ENCODE measurements around the gene SCNN1A.

Gene SCNN1A

DNA sequence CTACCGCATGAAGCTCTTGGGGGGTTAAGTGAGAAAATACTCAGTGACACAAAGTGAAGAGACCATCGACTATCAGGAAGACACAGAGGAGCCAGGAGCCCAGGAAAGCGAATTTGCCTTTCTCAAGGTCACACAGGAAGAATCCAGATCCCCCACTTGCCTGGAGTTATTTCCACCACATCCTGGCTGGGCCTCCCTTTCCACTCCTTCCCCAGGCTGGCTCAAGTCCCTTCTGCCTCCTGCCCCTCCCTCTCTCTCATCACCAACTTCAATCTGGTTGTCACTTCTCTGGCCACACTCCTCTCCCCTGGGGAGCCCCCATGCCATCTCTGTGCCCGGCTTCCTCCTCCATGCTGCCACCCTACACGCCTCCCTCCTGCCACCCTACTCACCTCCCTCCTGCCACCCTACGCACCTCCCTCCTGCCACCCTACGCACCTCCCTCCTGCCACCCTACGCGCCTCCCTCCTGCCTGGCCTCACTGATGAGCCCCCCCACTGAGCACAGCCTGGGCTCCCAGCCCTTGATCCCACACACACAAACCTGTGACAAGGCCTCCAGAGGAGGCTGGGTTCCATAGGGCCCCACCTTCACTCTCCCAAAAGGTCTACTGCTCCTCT is 6.3 kb downstream of the SCNN1A start:
- Histone ChIP-seq H3K27ac (ENCODE audit: low read depth, low read length) (no peak overlapping the region), H3K27me3 (ENCODE audit: control insufficient read depth in 5 of 5, insufficient read depth in 4 of 5, low read length in 5 of 5) (no peaks in the 10 kb centered on the region), H3K36me3 (ENCODE audit: control insufficient read depth in 5 of 5, insufficient read depth in 5 of 5, low read length in 5 of 5) (no peaks in the 10 kb centered on the region), H3K9ac (ENCODE audit: low read length in 5 of 5) (no peak overlapping the region), H3K4me1 (ENCODE audit: control insufficient read depth in 5 of 5, insufficient read depth in 5 of 5, low read length in 5 of 5) (peaks cover 0 to 31% (median 23%) of the 10 kb centered on the region in 5 donors), H3K4me3 (ENCODE audit: low read depth in 1 of 5, low read length in 5 of 5) (no peak overlapping the region), H3K9me3 (ENCODE audit: control insufficient read depth in 5 of 5, low read length in 5 of 5) (no peaks in the 10 kb centered on the region)

- no peak overlapping the region for H3K9ac ChIP-seq (ENCODE audit: low read length in 5 of 5)
- H3K36me3 ChIP-seq (ENCODE audit: control insufficient read depth in 5 of 5, insufficient read depth in 5 of 5, low read length in 5 of 5) = no peaks in the 10 kb centered on the region
- H3K9me3 ChIP-seq (ENCODE audit: control insufficient read depth in 5 of 5, low read length in 5 of 5) = no peaks in the 10 kb centered on the region
- peak overlapping the region; percentile 57 for H3K27ac ChIP-seq (ENCODE audit: low read depth, low read length)
- peaks cover 0 to 31% (median 22%) of the 10 kb centered on the region in 5 donors for H3K4me1 ChIP-seq (ENCODE audit: control insufficient read depth in 5 of 5, insufficient read depth in 5 of 5, low read length in 5 of 5)
- H3K27me3 ChIP-seq (ENCODE audit: control insufficient read depth in 5 of 5, insufficient read depth in 4 of 5, low read length in 5 of 5) = no peaks in the 10 kb centered on the region
- H3K4me3 ChIP-seq (ENCODE audit: low read depth in 1 of 5, low read length in 5 of 5) = no peak overlapping the region
These were observed 7.1 kb downstream of the SCNN1A start for GRCh38 chr12:6367969-6368892.

DNA sequence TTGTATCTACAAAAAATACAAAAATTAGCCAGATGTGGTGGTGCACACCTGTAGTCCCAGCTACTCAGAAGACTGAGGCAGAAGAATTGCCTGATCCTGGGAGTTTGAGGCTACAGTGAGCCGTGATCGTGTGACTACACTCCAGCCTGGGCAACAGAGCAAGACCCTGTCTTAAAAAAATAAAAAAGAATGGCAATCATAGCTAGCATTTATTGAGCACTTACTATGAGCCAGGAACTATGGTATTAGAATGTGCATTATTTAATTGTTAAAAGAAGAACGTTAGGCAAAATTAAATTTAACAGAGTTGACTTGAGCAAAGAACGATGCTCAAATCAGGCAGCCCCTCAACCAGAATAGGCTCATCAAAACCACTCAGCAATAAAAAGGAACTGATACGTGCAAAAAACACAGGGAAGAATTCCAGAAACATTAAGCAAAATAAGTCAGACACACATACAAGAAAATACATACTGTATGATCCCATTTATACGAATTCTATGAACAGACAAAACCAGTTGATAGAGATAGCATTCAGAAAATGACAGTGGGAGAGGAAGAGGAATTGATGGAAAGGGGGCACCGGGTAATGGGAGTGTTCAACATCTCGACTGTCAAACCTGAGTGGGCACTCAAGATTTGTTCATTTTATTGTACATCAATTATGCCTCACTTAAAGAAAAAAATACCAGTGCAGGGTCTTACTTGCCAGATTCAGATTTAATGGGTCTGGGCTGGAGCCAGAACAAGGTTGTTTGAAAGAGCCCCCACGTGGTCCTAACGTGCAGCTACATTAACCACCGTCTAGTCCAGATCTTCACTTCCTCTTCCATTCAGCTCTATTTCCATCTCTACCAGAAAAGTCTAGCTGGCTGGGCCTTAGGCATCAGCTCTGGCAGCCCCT is 8.0 kb downstream of the SCNN1A start:
- peak overlapping the region; percentile 57 for H3K27ac ChIP-seq (ENCODE audit: low read depth, low read length)
- no peaks in the 10 kb centered on the region for H3K9me3 ChIP-seq (ENCODE audit: control insufficient read depth in 5 of 5, low read length in 5 of 5)
- no peak overlapping the region for H3K4me3 ChIP-seq (ENCODE audit: low read depth in 1 of 5, low read length in 5 of 5)
- no peaks in the 10 kb centered on the region for H3K27me3 ChIP-seq (ENCODE audit: control insufficient read depth in 5 of 5, insufficient read depth in 4 of 5, low read length in 5 of 5)
- H3K9ac ChIP-seq (ENCODE audit: low read length in 5 of 5) = no peak overlapping the region
- H3K4me1 ChIP-seq (ENCODE audit: control insufficient read depth in 5 of 5, insufficient read depth in 5 of 5, low read length in 5 of 5) = peaks cover 0 to 29% (median 18%) of the 10 kb centered on the region in 5 donors
- no peaks in the 10 kb centered on the region for H3K36me3 ChIP-seq (ENCODE audit: control insufficient read depth in 5 of 5, insufficient read depth in 5 of 5, low read length in 5 of 5)

DNA sequence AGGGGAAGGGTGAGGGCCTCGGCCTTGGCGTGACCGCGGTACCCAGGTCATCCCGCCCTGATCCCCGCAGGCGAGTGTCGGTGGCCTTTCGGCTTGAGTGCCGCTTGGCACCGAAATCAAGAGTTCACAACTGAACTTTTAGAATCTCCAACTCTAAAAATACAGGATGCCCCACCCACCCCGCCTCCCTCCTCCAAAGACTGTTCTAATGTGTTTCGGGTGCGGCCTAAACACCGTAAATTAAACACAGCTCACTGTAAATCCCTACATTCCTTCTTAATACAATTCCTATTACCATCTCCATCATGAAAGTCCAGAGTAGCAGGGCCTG is 11.4 kb downstream of the SCNN1A start:
- peak overlapping the region; percentile 19 to 88 (median 78) for H3K9ac ChIP-seq (ENCODE audit: low read length in 5 of 5)

GRCh38 chr12:6363330-6364043 is 11.9 kb downstream of the SCNN1A start:
- Histone ChIP-seq H3K9me3 (ENCODE audit: control insufficient read depth in 5 of 5, low read length in 5 of 5) (no peaks in the 10 kb centered on the region), H3K36me3 (ENCODE audit: control insufficient read depth in 5 of 5, insufficient read depth in 5 of 5, low read length in 5 of 5) (no peaks in the 10 kb centered on the region), H3K4me1 (ENCODE audit: control insufficient read depth in 5 of 5, insufficient read depth in 5 of 5, low read length in 5 of 5) (peaks cover 0 to 33% (median 18%) of the 10 kb centered on the region in 5 donors), H3K9ac (ENCODE audit: low read length in 5 of 5) (peak overlapping the region; percentile 19 to 88 (median 78)), H3K27ac (ENCODE audit: low read depth, low read length) (peak overlapping the region; percentile 70), H3K27me3 (ENCODE audit: control insufficient read depth in 5 of 5, insufficient read depth in 4 of 5, low read length in 5 of 5) (no peaks in the 10 kb centered on the region), H3K4me3 (ENCODE audit: low read depth in 1 of 5, low read length in 5 of 5) (peak overlapping the region in 4 of 5 donors; percentile 61 to 84 (median 80))

More for the DNA sequence above, 11.4 kb downstream of the SCNN1A start:
- Histone ChIP-seq H3K27me3 (ENCODE audit: control insufficient read depth in 5 of 5, insufficient read depth in 4 of 5, low read length in 5 of 5) (no peaks in the 10 kb centered on the region), H3K27ac (ENCODE audit: low read depth, low read length) (peak overlapping the region; percentile 70), H3K4me3 (ENCODE audit: low read depth in 1 of 5, low read length in 5 of 5) (peak overlapping the region in 4 of 5 donors; percentile 61 to 84 (median 80)), H3K36me3 (ENCODE audit: control insufficient read depth in 5 of 5, insufficient read depth in 5 of 5, low read length in 5 of 5) (no peaks in the 10 kb centered on the region), H3K4me1 (ENCODE audit: control insufficient read depth in 5 of 5, insufficient read depth in 5 of 5, low read length in 5 of 5) (peaks cover 0 to 38% (median 18%) of the 10 kb centered on the region in 5 donors), H3K9me3 (ENCODE audit: control insufficient read depth in 5 of 5, low read length in 5 of 5) (no peaks in the 10 kb centered on the region)

DNA sequence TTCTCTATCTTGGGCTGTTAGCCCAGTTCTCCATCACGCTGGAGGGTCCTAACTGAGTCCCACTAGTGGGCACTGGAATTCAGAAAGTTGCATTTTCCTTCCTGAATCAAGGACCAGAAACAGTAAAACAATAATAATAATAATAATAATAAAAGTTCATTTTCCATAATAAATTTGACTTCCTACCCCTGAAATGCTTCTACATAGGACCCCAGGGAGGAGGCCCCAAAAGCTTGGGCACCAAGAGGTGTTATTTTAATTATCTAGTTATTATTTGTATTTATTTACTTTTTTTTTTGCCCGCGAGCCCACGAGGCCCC is 12.4 kb downstream of the SCNN1A start:
- Histone ChIP-seq H3K9ac (ENCODE audit: low read length in 5 of 5) (peak overlapping the region in 1 of 5 donors; percentile 63), H3K27me3 (ENCODE audit: control insufficient read depth in 5 of 5, insufficient read depth in 4 of 5, low read length in 5 of 5) (no peaks in the 10 kb centered on the region), H3K4me1 (ENCODE audit: control insufficient read depth in 5 of 5, insufficient read depth in 5 of 5, low read length in 5 of 5) (peaks cover 0 to 28% (median 18%) of the 10 kb centered on the region in 5 donors), H3K36me3 (ENCODE audit: control insufficient read depth in 5 of 5, insufficient read depth in 5 of 5, low read length in 5 of 5) (no peaks in the 10 kb centered on the region), H3K27ac (ENCODE audit: low read depth, low read length) (no peak overlapping the region), H3K4me3 (ENCODE audit: low read depth in 1 of 5, low read length in 5 of 5) (peak overlapping the region in 1 of 5 donors; percentile 83), H3K9me3 (ENCODE audit: control insufficient read depth in 5 of 5, low read length in 5 of 5) (no peaks in the 10 kb centered on the region)

DNA sequence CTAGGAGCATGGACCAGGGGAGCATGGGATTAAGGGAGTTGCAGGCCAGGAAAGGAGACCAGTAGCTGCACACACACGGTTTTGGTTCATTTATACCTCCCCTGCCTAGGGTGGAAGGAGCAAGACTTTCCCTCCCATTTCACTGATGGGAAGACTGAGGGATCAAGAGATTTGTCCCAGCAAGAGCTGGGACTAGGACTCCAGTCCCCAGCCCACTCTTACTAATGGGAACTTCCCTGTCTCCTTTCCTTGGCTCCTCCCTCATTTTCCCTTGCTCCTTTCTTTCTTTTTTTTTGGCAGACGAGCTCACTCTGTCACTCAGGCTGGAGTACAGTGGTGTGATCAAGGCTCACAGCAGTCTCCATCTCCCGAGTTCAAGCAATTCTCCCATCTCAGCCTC is 13.0 kb downstream of the SCNN1A start:
- Histone ChIP-seq H3K4me1 (ENCODE audit: control insufficient read depth in 5 of 5, insufficient read depth in 5 of 5, low read length in 5 of 5) (peaks cover 0 to 24% (median 18%) of the 10 kb centered on the region in 5 donors), H3K4me3 (ENCODE audit: low read depth in 1 of 5, low read length in 5 of 5) (peak overlapping the region in 1 of 5 donors; percentile 13), H3K27me3 (ENCODE audit: control insufficient read depth in 5 of 5, insufficient read depth in 4 of 5, low read length in 5 of 5) (no peaks in the 10 kb centered on the region), H3K36me3 (ENCODE audit: control insufficient read depth in 5 of 5, insufficient read depth in 5 of 5, low read length in 5 of 5) (no peaks in the 10 kb centered on the region), H3K27ac (ENCODE audit: low read depth, low read length) (no peak overlapping the region), H3K9me3 (ENCODE audit: control insufficient read depth in 5 of 5, low read length in 5 of 5) (no peaks in the 10 kb centered on the region), H3K9ac (ENCODE audit: low read length in 5 of 5) (peak overlapping the region in 2 of 5 donors; percentile 35 to 41)

DNA sequence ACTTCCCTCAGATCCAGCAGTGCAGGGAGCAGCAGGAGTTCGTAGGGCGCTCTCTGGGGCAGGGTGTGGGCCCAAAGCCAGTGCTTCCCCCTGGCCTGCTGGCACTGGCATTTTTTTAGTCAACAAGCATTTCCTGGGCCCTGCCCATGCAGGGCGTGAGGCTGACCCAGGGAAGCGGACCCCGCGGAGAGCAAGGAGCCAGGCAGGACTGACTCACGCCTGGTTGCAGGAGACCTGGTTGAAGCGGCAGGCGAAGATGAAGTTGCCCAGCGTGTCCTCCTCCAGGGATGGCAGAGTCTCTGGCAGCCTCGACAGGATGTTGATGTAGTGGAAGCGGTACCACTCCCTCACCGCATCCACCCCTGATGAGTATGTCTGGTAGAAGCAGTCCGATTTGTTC is 13.5 kb downstream of the SCNN1A start:
- Histone ChIP-seq H3K9me3 (ENCODE audit: control insufficient read depth in 5 of 5, low read length in 5 of 5) (no peaks in the 10 kb centered on the region), H3K27ac (ENCODE audit: low read depth, low read length) (no peak overlapping the region), H3K36me3 (ENCODE audit: control insufficient read depth in 5 of 5, insufficient read depth in 5 of 5, low read length in 5 of 5) (no peaks in the 10 kb centered on the region), H3K27me3 (ENCODE audit: control insufficient read depth in 5 of 5, insufficient read depth in 4 of 5, low read length in 5 of 5) (no peaks in the 10 kb centered on the region), H3K9ac (ENCODE audit: low read length in 5 of 5) (peak overlapping the region in 1 of 5 donors; percentile 41), H3K4me3 (ENCODE audit: low read depth in 1 of 5, low read length in 5 of 5) (peak overlapping the region in 1 of 5 donors; percentile 13), H3K4me1 (ENCODE audit: control insufficient read depth in 5 of 5, insufficient read depth in 5 of 5, low read length in 5 of 5) (peaks cover 0 to 24% (median 18%) of the 10 kb centered on the region in 5 donors)

Measured in subcutaneous abdominal adipose tissue (tissue), 5 donors.